ENCODE data around the gene SYT9.

The SYT9 gene

DNA sequence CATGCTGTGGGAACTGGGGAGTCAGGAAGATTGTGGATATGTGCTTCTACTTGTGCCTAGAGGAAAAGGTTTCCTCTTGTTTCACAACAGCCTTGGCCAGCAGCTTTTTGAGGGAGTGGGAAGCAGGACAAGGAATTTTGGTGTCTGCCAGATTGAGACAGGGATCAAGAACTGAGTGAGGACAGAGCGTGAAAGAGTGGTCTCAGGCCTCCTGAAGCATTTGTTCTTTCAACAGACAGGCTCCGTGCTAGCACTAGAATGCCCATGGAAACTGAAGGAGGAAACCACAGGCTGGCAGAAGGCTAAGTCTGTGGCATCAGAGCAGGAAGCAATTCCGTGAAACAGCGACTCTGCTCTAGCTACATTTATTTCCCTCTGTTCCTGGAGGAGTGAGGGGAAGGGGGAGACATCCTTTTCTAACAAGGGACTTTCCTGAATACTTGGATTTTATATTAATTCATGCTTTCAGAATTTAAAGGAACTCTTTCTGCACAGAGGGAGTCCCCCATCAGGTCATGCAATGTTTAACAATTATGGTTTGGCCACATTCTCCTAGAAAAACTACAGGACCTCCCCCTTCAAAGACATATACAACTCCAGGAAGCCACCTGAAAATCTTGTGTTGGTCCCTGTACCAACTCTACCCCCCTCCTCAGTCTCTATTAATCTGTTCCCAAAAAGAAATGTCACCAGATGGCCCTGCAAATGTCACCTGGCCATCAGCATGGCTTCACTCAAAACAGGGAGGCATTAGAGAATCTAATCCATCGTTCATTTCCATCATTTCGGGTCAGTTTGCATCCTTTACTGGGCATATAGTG is 96.1 kb downstream of the SYT9 start:
- Histone ChIP-seq H3K4ac (ENCODE audit: low read depth, low read length) (no peak overlapping the region), H3K27me3 (ENCODE audit: insufficient read depth, low read length, poor library complexity) (no peaks in the 10 kb centered on the region), H2BK15ac (replicated peaks; ENCODE audit: low read depth) (no peak overlapping the region), H4K5ac (ENCODE audit: low read length) (no peak overlapping the region), H4K8ac (ENCODE audit: low read depth, low read length) (no peak overlapping the region), H2BK120ac (ENCODE audit: low read depth, low read length) (no peak overlapping the region), H3K79me1 (ENCODE audit: low read length) (no peaks in the 10 kb centered on the region), H3K9ac (ENCODE audit: low read length) (no peak overlapping the region), H3K4me1 (ENCODE audit: control insufficient read depth, low read depth, low read length) (no peaks in the 10 kb centered on the region), H3K27ac (ENCODE audit: low read depth, low read length) (no peak overlapping the region), H3K4me3 (ENCODE audit: low read length) (no peak overlapping the region), H3K79me2 (ENCODE audit: control insufficient read depth, insufficient read depth, low read length) (no peaks in the 10 kb centered on the region), H3K18ac (ENCODE audit: low read length) (no peak overlapping the region), H3K56ac (ENCODE audit: low read length) (no peak overlapping the region), H2BK5ac (ENCODE audit: low read length) (no peak overlapping the region), H3K36me3 (ENCODE audit: control insufficient read depth, insufficient read depth, low read length) (no peaks in the 10 kb centered on the region), H2AK5ac (ENCODE audit: low read length) (no peak overlapping the region), H3K4me2 (ENCODE audit: low read length) (no peak overlapping the region), H3K23ac (ENCODE audit: low read length) (no peak overlapping the region)
- no CpG with 5 or more reads among the region's 6 CpGs for WGBS (ENCODE audit: extremely low coverage, insufficient coverage, low lambda C conversion rate)
- DNase-seq: no peak

DNA sequence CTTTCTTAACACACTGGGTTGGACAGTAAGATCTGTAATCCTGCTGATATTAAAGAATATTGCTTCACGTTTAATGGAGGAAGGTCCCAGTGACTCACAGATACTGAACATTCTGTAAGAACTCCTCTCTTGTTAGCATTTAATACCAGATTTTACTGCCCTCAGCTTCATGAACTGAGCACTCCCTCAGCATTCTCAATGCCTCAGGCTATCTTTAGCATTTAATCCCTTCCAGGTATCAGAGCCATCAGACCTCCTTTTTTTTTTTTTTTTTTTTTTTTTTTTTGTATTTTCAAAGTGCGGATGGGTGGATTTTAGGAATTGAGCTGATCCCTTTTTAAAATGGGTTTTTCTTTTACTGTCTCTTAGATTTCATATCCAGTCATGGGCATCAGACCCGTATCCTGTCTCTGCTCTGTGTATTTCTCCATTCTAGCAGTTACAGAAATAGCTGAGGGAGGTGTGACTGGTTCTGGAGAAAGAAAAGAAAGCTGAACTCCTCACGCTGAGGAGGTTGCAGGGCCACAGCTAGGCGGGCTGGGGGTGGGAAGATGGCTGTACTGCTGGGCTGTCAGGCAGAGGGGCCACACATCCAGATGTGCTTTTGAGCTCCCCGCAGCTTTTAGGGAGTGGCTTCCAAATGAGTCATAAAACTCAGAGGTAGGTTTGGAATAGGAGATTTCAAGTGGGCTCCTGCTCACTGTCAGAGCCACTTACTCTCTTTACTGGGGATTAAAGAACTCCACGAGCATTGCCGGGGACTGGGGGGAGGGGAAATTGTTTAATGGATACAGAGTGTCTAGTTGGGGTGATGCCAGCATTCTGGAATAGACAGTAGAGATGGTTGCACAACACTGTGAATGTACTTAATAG is 97.0 kb downstream of the SYT9 start:
- Histone ChIP-seq H3K36me3 (ENCODE audit: control insufficient read depth, insufficient read depth, low read length) (no peaks in the 10 kb centered on the region), H4K5ac (ENCODE audit: low read length) (no peak overlapping the region), H3K23ac (ENCODE audit: low read length) (no peak overlapping the region), H3K4me3 (ENCODE audit: low read length) (no peak overlapping the region), H3K4me1 (ENCODE audit: control insufficient read depth, low read depth, low read length) (no peaks in the 10 kb centered on the region), H3K9ac (ENCODE audit: low read length) (no peak overlapping the region), H2BK5ac (ENCODE audit: low read length) (no peak overlapping the region), H3K79me1 (ENCODE audit: low read length) (no peaks in the 10 kb centered on the region), H3K27me3 (ENCODE audit: insufficient read depth, low read length, poor library complexity) (no peaks in the 10 kb centered on the region), H2AK5ac (ENCODE audit: low read length) (no peak overlapping the region), H3K27ac (ENCODE audit: low read depth, low read length) (no peak overlapping the region), H2BK120ac (ENCODE audit: low read depth, low read length) (no peak overlapping the region), H2BK15ac (replicated peaks; ENCODE audit: low read depth) (no peak overlapping the region), H4K8ac (ENCODE audit: low read depth, low read length) (no peak overlapping the region), H3K56ac (ENCODE audit: low read length) (no peak overlapping the region), H3K4me2 (ENCODE audit: low read length) (no peak overlapping the region), H3K18ac (ENCODE audit: low read length) (no peak overlapping the region), H3K4ac (ENCODE audit: low read depth, low read length) (no peak overlapping the region), H3K79me2 (ENCODE audit: control insufficient read depth, insufficient read depth, low read length) (no peaks in the 10 kb centered on the region)
- no CpG with 5 or more reads among the region's 8 CpGs for WGBS (ENCODE audit: extremely low coverage, insufficient coverage, low lambda C conversion rate)
- peak; percentile 30 for DNase-seq

DNA sequence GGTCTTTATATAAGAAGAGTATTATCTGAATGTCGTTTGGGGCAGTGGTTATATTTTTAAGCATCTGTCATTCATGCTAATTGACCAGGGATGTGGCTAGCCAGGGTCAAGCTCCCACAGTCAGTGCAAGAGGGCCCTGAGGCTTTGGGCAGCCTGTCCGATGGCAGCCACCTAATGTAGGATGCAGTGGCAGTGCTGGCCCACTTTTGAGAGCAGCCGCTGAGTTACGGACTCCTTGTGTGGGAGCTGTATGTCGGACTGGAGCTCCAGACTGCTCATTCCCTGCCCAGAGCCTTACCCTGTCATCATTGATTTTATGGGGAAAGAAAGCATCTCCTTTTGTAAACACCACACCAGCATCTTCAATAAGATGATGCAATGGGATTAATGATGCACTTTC is 99.5 kb downstream of the SYT9 start:
- H2BK15ac ChIP-seq (replicated peaks; ENCODE audit: low read depth): no peak overlapping the region
- no peak overlapping the region for H3K9ac ChIP-seq (ENCODE audit: low read length)
- H3K27me3 ChIP-seq (ENCODE audit: insufficient read depth, low read length, poor library complexity): no peaks in the 10 kb centered on the region
- no peak overlapping the region for H4K5ac ChIP-seq (ENCODE audit: low read length)
- no peak overlapping the region for H3K18ac ChIP-seq (ENCODE audit: low read length)
- no peaks in the 10 kb centered on the region for H3K36me3 ChIP-seq (ENCODE audit: control insufficient read depth, insufficient read depth, low read length)
- H3K79me1 ChIP-seq (ENCODE audit: low read length): no peaks in the 10 kb centered on the region
- no peak overlapping the region for H2BK5ac ChIP-seq (ENCODE audit: low read length)
- H3K4me2 ChIP-seq (ENCODE audit: low read length): no peak overlapping the region
- no peak overlapping the region for H3K56ac ChIP-seq (ENCODE audit: low read length)
- H3K23ac ChIP-seq (ENCODE audit: low read length): no peak overlapping the region
- no peak overlapping the region for H3K4ac ChIP-seq (ENCODE audit: low read depth, low read length)
- H2AK5ac ChIP-seq (ENCODE audit: low read length): no peak overlapping the region
- no peak overlapping the region for H4K8ac ChIP-seq (ENCODE audit: low read depth, low read length)
- H3K4me3 ChIP-seq (ENCODE audit: low read length): no peak overlapping the region
- no peak for DNase-seq
- H3K27ac ChIP-seq (ENCODE audit: low read depth, low read length): no peak overlapping the region
- no peak overlapping the region for H2BK120ac ChIP-seq (ENCODE audit: low read depth, low read length)
- WGBS (ENCODE audit: extremely low coverage, insufficient coverage, low lambda C conversion rate): no CpG with 5 or more reads among the region's 5 CpGs
- no peaks in the 10 kb centered on the region for H3K79me2 ChIP-seq (ENCODE audit: control insufficient read depth, insufficient read depth, low read length)
- H3K4me1 ChIP-seq (ENCODE audit: control insufficient read depth, low read depth, low read length): no peaks in the 10 kb centered on the region

DNA sequence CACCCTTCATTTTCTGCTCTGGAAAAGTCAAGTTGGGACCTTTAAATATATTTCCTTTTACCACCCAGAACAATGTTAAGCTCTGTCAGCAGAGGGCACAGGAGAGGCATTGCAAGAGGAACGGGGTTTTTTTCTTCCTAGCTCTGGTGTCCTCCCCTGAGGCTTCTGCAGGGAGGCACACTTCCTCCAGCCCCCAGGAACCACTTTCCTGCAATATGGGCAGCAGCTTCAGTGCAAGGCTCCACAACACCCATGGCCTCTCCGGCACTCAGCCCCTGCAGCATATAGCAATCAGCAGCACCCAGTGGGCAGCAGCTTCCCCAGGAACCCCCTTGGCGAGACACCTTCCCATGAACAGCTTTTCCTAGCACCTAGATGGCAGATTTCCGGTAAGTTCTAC is 101.4 kb downstream of the SYT9 start:
- Histone ChIP-seq H3K4me1 (ENCODE audit: control insufficient read depth, low read depth, low read length) (no peaks in the 10 kb centered on the region), H3K18ac (ENCODE audit: low read length) (no peak overlapping the region), H3K79me2 (ENCODE audit: control insufficient read depth, insufficient read depth, low read length) (no peaks in the 10 kb centered on the region), H3K36me3 (ENCODE audit: control insufficient read depth, insufficient read depth, low read length) (no peaks in the 10 kb centered on the region), H3K4ac (ENCODE audit: low read depth, low read length) (no peak overlapping the region), H2AK5ac (ENCODE audit: low read length) (no peak overlapping the region), H2BK5ac (ENCODE audit: low read length) (no peak overlapping the region), H3K4me2 (ENCODE audit: low read length) (no peak overlapping the region), H3K9ac (ENCODE audit: low read length) (no peak overlapping the region), H3K79me1 (ENCODE audit: low read length) (no peaks in the 10 kb centered on the region), H3K4me3 (ENCODE audit: low read length) (no peak overlapping the region), H3K23ac (ENCODE audit: low read length) (no peak overlapping the region), H2BK15ac (replicated peaks; ENCODE audit: low read depth) (no peak overlapping the region), H4K5ac (ENCODE audit: low read length) (no peak overlapping the region), H3K27me3 (ENCODE audit: insufficient read depth, low read length, poor library complexity) (no peaks in the 10 kb centered on the region), H4K8ac (ENCODE audit: low read depth, low read length) (no peak overlapping the region), H2BK120ac (ENCODE audit: low read depth, low read length) (no peak overlapping the region), H3K27ac (ENCODE audit: low read depth, low read length) (no peak overlapping the region), H3K56ac (ENCODE audit: low read length) (no peak overlapping the region)
- peak; percentile 81 for DNase-seq
- no CpG with 5 or more reads among the region's 4 CpGs for WGBS (ENCODE audit: extremely low coverage, insufficient coverage, low lambda C conversion rate)

DNA sequence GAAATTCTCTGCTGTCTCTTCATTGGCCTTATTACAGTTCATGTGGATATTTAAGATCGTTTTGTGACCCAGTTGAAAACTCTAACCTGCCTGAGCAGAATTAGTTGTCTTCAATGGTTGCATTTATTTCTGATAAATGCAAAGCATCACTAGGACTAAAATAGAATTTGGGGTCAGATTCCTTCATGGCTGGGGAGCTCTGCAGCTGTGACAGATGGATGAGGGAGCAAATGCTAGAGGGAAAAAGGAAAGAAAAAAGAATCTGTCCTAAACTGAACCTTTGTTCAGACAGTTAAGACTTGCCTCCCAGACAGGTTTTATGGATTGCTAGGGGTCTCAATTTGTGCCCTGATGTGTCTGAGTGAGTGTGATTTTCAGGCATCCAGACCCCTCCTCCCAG is 113.0 kb downstream of the SYT9 start:
- H3K9ac ChIP-seq (ENCODE audit: low read length): no peak overlapping the region
- no peaks in the 10 kb centered on the region for H3K27me3 ChIP-seq (ENCODE audit: insufficient read depth, low read length, poor library complexity)
- no peak overlapping the region for H3K4me2 ChIP-seq (ENCODE audit: low read length)
- H2AK5ac ChIP-seq (ENCODE audit: low read length): no peak overlapping the region
- H2BK15ac ChIP-seq (replicated peaks; ENCODE audit: low read depth): no peak overlapping the region
- H3K56ac ChIP-seq (ENCODE audit: low read length): no peak overlapping the region
- H2BK5ac ChIP-seq (ENCODE audit: low read length): no peak overlapping the region
- DNase-seq: no peak
- no peak overlapping the region for H3K18ac ChIP-seq (ENCODE audit: low read length)
- H3K79me1 ChIP-seq (ENCODE audit: low read length): no peaks in the 10 kb centered on the region
- H3K36me3 ChIP-seq (ENCODE audit: control insufficient read depth, insufficient read depth, low read length): no peaks in the 10 kb centered on the region
- H3K27ac ChIP-seq (ENCODE audit: low read depth, low read length): no peak overlapping the region
- WGBS (ENCODE audit: extremely low coverage, insufficient coverage, low lambda C conversion rate): no CpG with 5 or more reads among the region's 1 CpG
- H3K4ac ChIP-seq (ENCODE audit: low read depth, low read length): no peak overlapping the region
- no peak overlapping the region for H4K8ac ChIP-seq (ENCODE audit: low read depth, low read length)
- H3K79me2 ChIP-seq (ENCODE audit: control insufficient read depth, insufficient read depth, low read length): no peaks in the 10 kb centered on the region
- H3K4me3 ChIP-seq (ENCODE audit: low read length): no peak overlapping the region
- H2BK120ac ChIP-seq (ENCODE audit: low read depth, low read length): no peak overlapping the region
- H3K4me1 ChIP-seq (ENCODE audit: control insufficient read depth, low read depth, low read length): no peaks in the 10 kb centered on the region
- no peak overlapping the region for H3K23ac ChIP-seq (ENCODE audit: low read length)
- no peak overlapping the region for H4K5ac ChIP-seq (ENCODE audit: low read length)
